Transverse colon (tissue), 4 donors: ENCODE results near the gene PRR3.

Experiments
- CTCF ChIP-seq, 5 experiments: fragments of 200-600 bp in 3 of 5; fragments of 450-650 bp in 2 of 5; sonication (generic) in 3 of 5; IDR thresholded peaks; 1 replicate in 2 of 5; 2 replicates in 3 of 5; pipeline ENCODE4 v1.5.1; 2016 to 2017; ENCODE audit warnings: antibody characterized with exemption in 5 of 5, inconsistent platforms in 3 of 5, mild to moderate bottlenecking in 2 of 5, moderate library complexity in 1 of 5
- EP300 ChIP-seq: sonication (generic); formaldehyde crosslinking; IDR thresholded peaks from one replicate; pipeline ENCODE4 v1.6.1; 2017; ENCODE audit warnings: antibody characterized with exemption, low read depth
- POLR2A ChIP-seq: fragments of 450-650 bp; IDR thresholded peaks from one replicate; pipeline ENCODE4 v1.6.1; 2016; ENCODE audit warnings: antibody characterized with exemption, mild to moderate bottlenecking, moderate library complexity
- POLR2AphosphoS5 ChIP-seq, 3 donors: sonication (generic); formaldehyde crosslinking; IDR thresholded peaks; one replicate each; pipeline ENCODE4 v1.6.1; 2016; ENCODE audit warnings: antibody characterized with exemption in 3 of 3

GRCh38 chr6:30533460-30534294, 23.4 kb upstream of the PRR3 start:
- TF ChIP-seq CTCF (IDR thresholded peaks at IDR 0.05) (no peak), EP300 (no peak), POLR2A (no peak), POLR2AphosphoS5 (IDR thresholded peaks at IDR 0.05) (no peak)
